Measurements from ENCODE around the gene SDF4. TPM values are rescaled to one million over a fixed set of nuclear protein-coding genes. Genes with fewer than 3 reads are reported as not detected.

SDF4 gene
- total RNA-seq, 3 donors from 2014 or later (not counting 1 experiment from before 2014, with no cell fraction given), result 176 to 211 (median 184) TPM

DNA sequence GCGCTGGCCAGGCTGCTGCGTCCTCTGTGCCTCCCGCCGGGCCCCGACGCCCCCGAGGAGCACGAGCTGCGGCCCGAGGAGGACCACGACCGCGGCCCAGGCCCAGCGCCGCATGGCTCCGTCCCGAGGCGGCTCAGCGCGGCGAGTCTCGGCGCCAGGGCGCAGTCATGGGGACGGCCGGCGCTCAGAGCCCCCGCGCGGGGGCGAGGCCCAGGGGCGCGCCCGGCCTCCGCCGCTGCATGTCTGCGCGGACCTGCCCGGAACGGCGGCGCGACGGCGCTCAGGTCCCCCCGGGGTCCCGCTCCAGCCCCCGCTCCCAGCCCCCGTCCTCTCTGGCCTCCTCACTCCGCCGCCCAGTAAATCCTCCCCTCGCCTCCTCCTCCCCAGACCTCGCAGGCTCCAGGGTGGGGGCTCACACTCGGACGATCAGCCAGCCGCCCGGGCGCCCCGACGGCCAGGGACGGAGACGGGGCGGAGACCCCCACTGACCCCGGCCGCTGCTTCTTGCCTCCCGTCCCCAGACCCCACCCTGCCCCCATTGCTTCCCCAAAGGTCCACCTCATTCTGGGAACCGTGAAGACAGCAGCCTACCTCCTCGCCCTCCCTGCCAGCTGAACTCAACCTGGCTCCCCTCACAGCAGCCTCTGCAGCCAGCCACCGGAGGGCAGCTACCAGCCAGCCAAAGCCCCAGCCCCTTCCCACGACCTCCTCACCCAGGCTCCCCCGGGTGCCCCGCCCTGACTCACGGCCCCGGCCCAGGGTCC lies 15.0 kb upstream of the SDF4 start, which contains the start of gene C1QTNF12:
Gene C1QTNF12, minus strand, starts transcription at position 146 of the 764 bp plus-strand sequence. Its CDS starts 32 bp downstream, at position 114.
- ATAC-seq, result peak in 1 of 3 donors; percentile 23
- peaks cover 19% of the 10 kb centered on the region for H3K4me1 ChIP-seq (ENCODE audit: control insufficient read depth, insufficient read depth, low read length)

DNA sequence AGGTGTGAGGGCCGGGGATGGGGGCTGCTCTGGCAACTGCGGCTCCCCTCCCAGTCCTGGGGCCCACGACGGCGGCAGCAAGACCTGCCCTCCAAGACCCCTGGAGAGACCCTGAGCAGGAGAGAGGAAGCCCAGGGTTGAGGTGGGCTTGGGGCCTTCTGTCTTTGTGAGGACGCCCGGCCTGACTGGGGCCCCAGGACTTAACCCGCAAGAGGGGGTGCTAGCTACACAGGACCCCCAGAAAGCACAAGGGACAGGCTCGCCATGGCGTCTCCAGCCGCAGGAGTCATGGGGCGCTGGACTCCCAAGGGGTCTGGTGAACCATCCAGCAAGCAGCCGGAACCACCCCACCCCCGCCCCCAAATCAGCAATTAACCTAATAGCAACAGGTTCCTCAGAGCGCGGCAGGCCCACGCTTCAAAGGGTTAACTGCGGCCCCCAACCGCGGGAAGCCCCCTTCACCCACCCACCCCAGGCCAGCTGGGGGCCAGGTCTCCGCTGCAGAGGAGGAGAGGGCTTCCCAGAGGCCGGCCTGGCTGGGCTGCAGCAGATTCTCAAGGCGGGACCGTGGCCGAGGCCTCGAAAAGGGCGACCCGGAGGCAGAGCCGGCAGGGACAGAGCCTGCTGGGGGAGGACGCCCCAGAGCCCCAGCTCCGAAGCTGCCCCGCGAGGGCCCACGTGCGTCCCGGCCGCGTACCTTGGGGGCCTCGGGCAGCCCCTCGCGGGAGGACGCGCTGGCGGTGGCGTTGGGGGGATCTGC lies 14.2 kb upstream of the SDF4 start:
- Mint-ChIP-seq H3K4me3 (no peak overlapping the region), H3K4me1 (peaks cover 0 to 8% of the 10 kb centered on the region in 2 donors), H3K9me3 (no peaks in the 10 kb centered on the region), H3K27me3 (ENCODE audit: low read depth in 2 of 2) (no peaks in the 10 kb centered on the region), H3K27ac (no peak overlapping the region), H3K36me3 (no peaks in the 10 kb centered on the region)
- Histone ChIP-seq H3K36me3 (ENCODE audit: control insufficient read depth, insufficient read depth, low read length) (no peaks in the 10 kb centered on the region), H3K9me3 (ENCODE audit: control insufficient read depth, insufficient read depth, low read length) (no peaks in the 10 kb centered on the region), H3K27ac (ENCODE audit: low read length) (no peak overlapping the region), H3K27me3 (ENCODE audit: control insufficient read depth, insufficient read depth, low read length) (peaks cover 13% of the 10 kb centered on the region), H3K4me1 (ENCODE audit: control insufficient read depth, insufficient read depth, low read length) (peaks cover 13% of the 10 kb centered on the region), H3K4me3 (ENCODE audit: low read length) (no peak overlapping the region)
- 37% methylated on average over 45 of the region's 45 CpGs for WGBS (ENCODE audit: insufficient coverage)
- DNase-seq (no peak), ATAC-seq (no peak)
- intact Hi-C loops (cut with micrococcal nuclease), result no loop called here
- TF ChIP-seq, protein P1, sequence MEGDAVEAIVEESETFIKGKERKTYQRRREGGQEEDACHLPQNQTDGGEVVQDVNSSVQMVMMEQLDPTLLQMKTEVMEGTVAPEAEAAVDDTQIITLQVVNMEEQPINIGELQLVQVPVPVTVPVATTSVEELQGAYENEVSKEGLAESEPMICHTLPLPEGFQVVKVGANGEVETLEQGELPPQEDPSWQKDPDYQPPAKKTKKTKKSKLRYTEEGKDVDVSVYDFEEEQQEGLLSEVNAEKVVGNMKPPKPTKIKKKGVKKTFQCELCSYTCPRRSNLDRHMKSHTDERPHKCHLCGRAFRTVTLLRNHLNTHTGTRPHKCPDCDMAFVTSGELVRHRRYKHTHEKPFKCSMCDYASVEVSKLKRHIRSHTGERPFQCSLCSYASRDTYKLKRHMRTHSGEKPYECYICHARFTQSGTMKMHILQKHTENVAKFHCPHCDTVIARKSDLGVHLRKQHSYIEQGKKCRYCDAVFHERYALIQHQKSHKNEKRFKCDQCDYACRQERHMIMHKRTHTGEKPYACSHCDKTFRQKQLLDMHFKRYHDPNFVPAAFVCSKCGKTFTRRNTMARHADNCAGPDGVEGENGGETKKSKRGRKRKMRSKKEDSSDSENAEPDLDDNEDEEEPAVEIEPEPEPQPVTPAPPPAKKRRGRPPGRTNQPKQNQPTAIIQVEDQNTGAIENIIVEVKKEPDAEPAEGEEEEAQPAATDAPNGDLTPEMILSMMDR (IDR thresholded peaks at IDR 0.05), result no peak

More for the DNA sequence above, 15.0 kb upstream of the SDF4 start, which contains the start of gene C1QTNF12:
- DNase-seq, result no peak
- no peak within 1 kb of the TSS for H3K27ac ChIP-seq (ENCODE audit: low read length)
- TF ChIP-seq, protein P1 (IDR thresholded peaks at IDR 0.05), result no peak
- WGBS (ENCODE audit: insufficient coverage), result 6% methylated on average over 74 of the region's 74 CpGs
- H3K4me3 ChIP-seq (ENCODE audit: low read length), result no peak within 1 kb of the TSS
- no peaks in the 10 kb centered on the region for H3K27me3 Mint-ChIP-seq (ENCODE audit: low read depth in 2 of 2)
- peaks cover 13% of the 10 kb centered on the region for H3K27me3 ChIP-seq (ENCODE audit: control insufficient read depth, insufficient read depth, low read length)
- no peaks in the 10 kb centered on the region for H3K36me3 Mint-ChIP-seq
- peaks cover 0 to 11% of the 10 kb centered on the region in 2 donors for H3K4me1 Mint-ChIP-seq
- no peaks in the 10 kb centered on the region for H3K36me3 ChIP-seq (ENCODE audit: control insufficient read depth, insufficient read depth, low read length)
- no peaks in the 10 kb centered on the region for H3K9me3 ChIP-seq (ENCODE audit: control insufficient read depth, insufficient read depth, low read length)
- intact Hi-C loops (cut with micrococcal nuclease), result no loop called here
- no peak within 1 kb of the TSS for H3K27ac Mint-ChIP-seq
- no peak within 1 kb of the TSS for H3K4me3 Mint-ChIP-seq
- H3K9me3 Mint-ChIP-seq, result no peaks in the 10 kb centered on the region

DNA sequence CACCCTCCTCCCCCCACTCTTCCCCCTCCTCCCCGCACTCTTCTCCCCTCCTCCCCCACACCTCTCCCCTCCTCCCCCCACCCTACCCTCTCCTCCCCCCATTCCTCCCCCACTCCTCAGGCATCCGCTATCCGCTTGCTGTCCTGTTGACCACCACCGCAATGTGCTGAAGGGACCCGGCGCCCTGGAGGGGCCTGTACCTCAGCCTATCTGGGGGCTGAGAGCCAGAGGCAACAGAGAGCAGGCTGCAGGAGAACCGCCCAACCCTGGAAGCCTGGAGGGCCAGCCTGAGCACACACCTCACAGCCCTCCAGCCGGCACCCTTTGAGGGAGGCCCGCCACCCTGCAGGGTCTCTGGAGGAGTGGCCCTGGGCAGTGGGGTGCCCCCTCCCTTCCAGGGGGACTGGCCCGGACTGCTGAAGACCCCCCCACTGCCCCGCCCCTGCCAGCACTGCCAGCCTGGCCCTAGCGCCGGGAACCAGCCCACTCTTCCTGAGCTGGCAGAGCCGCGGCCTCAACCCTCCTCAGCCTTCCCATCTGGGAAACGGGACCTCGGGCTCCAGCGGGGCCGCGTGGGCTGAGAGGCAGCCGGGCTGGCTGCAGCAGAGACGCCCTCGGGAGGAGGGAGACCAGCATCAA lies 13.5 kb upstream of the SDF4 start:
- ATAC-seq (no peak), DNase-seq (no peak)
- Mint-ChIP-seq H3K27me3 (ENCODE audit: low read depth in 2 of 2) (no peaks in the 10 kb centered on the region), H3K36me3 (no peaks in the 10 kb centered on the region), H3K9me3 (no peaks in the 10 kb centered on the region), H3K4me1 (peaks cover 0 to 4% of the 10 kb centered on the region in 2 donors), H3K27ac (no peak overlapping the region), H3K4me3 (no peak overlapping the region)
- 82% methylated on average over 22 of the region's 23 CpGs for whole genome bisulfite sequencing (ENCODE audit: insufficient coverage)
- Histone ChIP-seq H3K27me3 (ENCODE audit: control insufficient read depth, insufficient read depth, low read length) (peaks cover 13% of the 10 kb centered on the region), H3K4me3 (ENCODE audit: low read length) (no peak overlapping the region), H3K36me3 (ENCODE audit: control insufficient read depth, insufficient read depth, low read length) (no peaks in the 10 kb centered on the region), H3K27ac (ENCODE audit: low read length) (no peak overlapping the region), H3K9me3 (ENCODE audit: control insufficient read depth, insufficient read depth, low read length) (no peaks in the 10 kb centered on the region), H3K4me1 (ENCODE audit: control insufficient read depth, insufficient read depth, low read length) (peaks cover 6% of the 10 kb centered on the region)
- TF ChIP-seq, protein P1 (IDR thresholded peaks at IDR 0.05), result no peak
- intact Hi-C loops (cut with micrococcal nuclease), result no loop called here

Data from natural killer cell (primary cell).